NOMO-1 treated with dmso at 0.1 percent for 144 hours (cell line): Measurements from ENCODE around the gene SINHCAF.

ENCODE experiments used
- DNase-seq: peaks from one replicate; lab custom pipeline; 2025; ENCODE audit not compliant: unreplicated experiment; lab: John Stamatoyannopoulos, UW

SINHCAF gene

DNA sequence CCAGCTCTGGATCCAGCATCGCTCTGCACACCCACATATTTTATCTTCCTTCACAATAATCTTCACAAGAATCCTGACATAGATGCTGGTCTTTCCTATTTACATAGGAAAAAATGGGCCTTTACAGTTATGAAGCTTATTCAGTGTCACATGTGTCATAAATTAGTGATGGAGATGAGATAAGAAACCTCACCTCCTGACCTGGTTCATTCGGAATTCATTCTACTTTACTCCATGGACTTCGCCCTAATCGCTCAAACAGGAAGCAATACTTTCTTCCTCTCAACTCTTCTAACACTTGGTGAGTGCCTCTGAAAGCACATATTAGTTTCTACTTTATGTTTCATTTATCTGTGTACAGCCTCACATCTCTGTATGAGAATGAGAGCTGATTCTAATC, 12.0 kb upstream of the SINHCAF start:
- no peak for DNase-seq

DNA sequence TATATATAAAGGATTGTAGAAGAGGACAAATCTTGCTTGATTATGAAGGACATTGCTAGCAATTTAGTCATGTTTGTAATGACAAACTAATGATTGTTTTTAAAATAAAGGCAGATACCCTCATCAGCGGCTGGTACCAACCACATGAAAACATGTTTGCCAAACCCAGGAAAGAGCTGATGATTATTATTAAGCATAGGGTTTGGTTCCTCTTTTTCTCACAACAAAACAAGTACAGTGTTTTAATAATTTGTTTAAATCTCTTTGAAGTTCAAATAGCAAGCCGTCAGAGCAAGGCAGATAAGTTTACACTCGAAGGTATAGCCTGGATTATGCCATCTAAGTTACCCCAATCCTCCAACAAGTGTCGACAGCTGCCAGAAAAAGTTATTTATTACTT, 5.3 kb upstream of the SINHCAF start:
- DNase-seq = no peak

DNA sequence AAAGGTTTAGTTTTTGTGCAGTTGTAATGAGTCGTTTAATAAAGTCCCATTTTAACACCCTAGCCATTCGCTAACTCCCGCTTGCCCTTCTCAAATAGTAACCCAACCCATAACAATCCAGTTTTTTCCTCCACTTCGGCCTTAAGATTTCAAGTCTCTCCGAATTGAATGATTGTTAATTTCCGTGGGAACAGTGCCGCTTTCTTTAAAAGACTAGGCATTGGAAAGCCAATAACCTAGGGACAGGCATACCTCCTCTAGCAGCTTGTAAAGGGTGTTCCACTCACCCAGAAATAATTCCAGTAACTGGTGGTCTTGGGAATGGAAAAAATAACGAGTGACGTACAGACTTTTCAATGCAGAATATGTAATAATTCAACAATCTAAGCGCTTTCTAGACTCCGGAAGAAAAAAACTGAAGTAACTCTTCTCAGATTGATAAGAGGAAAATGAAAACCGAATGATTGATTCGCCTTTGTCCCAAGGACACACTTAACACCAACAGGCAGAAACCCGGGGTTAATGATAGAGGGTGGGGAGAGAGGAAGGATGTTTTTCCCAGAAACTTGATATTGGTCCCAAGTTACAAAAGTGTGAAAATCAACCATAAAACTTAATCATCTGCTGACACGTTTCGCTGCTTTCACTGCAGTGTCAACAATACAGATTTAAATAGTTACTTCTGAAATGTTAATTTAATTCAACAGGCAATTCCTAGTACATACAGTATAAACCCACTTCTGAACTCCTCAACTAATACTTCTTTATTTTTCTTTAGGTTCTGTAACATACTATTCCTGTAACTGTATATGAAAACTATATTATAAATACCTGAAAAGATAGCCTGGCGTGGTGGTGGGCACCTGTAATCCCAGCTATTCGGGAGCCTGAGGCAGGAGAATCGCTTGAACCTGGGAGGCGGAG, 1.0 kb upstream of the SINHCAF start:
- no peak for DNase-seq

DNA sequence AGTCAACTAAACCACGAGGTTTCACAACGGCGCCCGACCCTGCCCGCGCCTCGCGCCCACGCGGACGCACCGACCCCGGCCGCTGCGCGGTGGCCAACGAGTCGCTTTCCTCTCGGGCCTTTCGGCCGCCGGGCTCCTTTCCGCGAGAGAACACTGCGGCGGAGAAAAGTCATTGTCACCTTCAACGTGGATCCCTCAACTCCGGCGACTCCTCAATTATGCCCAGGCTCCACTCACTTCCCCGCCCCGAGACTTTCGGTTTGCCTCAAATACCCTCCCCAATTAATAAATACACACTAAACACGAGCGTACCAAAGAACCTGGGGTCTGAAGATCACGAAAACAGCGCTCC, 450 bp downstream of the SINHCAF start:
- no peak for DNase-seq

DNA sequence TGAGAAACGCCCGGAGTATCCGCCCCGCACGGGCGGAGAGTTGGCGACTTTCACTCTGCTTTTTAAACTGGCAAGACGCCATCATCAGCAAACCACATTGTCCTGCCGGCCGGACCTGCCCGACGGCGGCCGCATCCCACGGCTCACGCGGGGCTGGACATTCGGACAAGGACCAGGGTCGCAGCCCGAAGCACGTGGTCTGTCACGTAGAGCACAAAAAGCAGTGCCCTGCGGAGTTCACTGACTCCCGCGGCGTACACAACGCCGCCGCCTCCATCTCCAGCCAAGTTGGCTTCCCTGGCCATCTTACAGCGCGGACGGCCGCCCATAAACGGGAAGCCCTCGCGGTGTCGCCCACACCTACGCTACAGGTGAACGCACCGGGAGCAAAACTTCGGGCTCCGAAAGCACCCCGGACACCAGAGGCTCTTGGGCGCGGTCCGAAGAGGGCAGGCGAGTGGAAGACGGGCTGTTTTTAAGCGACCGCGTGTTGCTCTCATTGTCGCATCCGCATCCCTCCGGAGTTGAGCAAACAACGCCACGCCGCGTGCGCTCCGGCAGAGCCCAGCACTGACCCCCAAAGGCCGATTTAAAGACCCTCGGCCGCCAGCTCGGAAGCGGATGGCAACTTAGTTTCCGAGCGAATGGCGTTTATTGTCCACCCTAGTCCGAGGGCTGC, 966 bp downstream of the SINHCAF start:
- DNase-seq = no peak

DNA sequence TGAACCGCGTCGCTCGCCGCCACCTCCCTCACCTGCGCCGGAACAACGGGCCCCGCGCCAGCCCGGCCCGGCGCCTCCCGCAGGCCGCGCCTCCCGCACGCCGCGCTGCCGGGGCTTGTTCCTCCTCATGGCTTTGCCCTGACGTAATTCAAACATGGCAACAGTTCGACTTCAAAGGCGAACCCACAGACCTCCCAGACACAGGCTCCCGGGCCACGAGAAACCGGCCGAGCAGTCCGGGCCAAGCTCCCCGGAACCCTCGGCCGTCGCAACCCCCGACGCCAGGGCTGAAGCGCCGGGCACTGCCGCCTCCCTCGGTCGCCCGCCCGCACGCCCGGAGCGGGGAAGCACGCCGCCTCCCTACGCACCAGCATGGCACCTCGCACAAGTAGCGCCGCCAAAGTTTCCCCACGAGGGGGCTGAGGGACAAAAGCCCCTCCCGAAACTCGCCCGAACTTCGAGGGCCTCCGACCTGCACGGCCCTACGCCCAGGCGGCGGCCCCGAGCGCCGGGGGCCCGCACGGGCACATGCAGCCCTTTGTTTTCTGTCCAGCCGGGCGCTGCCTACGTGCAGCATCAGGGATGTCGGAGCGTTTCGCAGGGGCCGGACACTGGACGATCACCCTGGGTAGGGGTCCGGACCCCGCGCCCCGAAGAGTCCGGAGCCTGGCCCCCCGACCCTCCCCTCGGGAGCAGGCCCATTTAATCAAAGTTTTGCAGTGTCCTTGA, 1.7 kb downstream of the SINHCAF start:
- DNase-seq = peak; percentile 34

DNA sequence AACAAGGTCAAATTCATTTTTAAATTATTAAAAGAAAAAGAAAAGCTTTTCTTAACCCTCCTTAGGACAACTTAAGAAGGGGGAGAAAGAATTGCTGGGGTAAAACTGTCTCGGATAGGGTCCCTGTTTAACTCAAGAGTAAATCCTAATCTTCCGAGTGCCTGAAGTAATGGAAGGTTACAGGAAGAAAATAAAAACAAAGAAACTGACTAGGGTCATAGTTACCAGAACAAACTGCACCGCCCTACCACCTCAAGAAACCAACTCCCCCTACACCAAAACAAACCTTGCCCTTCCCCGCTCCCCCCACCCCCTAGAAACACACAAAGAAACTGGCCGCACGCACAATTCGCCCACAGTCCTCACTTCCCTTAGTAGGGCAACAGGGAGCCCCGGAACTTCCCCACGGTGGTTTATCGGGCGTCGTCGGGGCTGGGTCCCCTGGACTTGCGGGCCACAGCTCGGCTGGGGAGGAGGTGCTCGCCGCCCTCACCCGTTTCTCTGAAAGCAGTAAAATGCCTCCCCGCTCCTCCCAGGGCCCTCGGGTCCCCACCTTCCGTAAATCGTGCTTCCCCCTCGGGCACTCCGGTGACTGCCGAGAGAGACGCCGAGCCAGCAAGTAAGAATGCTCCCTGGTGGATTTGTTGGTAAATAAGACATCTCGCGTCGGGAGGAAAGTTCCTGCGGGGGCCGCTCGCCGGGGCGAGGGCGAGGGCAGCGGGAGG, 2.4 kb downstream of the SINHCAF start:
- peak; percentile 48 for DNase-seq

DNA sequence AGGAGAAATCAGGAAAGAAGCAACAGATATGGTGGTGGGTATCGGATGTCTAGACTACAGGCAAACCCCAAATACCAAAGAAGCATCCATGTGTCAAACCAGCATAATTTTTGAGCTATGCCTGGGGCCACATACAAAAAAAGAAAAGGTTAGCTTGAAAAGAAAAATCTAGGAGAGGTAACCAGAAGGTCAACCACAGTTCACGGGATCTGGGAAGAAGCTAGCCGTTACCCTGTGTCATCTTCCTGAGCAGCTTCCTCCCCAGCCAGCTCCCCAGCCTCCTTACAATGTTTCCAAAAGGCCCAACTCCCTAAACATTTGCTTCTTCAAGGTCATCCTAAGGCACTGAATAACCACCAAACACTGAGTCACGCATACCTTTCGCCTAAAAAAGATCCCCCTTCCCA, 3.1 kb downstream of the SINHCAF start:
- DNase-seq = no peak

DNA sequence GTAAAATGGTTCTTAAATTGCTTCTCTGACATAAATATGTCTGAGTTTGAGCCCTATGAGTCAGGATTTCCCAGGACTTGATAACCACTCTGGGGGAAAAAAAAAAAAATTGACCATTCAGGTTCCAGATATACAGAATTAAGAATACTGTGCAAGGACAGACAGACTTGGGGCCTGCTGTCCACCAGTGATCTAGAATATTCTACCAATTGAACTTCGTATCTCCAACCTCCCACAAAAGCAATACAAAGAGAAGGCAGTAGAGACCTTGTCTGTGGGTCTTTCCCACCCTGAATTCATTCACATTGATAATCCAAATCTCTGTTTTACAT, 4.1 kb downstream of the SINHCAF start:
- DNase-seq = no peak

DNA sequence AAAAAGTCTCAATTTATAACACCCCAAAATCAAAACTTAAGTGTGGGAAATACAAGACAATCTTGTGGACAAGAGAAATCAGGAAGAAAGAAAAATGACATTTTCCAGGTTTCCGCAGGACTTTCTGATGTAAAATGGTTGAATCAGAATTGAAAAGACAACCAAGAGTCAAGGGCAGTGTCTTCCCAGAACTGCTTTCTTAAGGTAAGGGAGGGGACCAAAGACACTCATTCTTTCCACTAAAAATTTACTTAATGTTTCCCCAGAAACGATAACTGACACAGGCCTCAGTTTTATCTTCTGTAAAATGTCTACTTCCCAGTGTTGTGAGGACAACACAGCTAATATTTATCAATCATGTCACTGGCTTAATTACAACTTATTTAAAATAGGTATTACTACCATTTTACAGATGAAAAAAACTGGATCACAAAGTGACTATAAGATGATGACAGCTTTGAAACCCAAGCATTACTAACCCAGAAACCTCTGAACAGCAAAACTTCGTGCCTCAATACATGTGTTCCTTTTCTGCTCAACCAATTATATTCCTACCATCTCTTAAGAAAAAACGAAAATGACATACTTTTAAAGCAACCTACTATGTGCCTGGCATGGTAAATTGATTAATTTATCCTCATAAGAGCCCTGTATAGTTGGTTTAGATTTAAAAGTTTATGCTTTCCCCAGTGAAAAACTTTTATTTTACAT, 4.6 kb downstream of the SINHCAF start:
- no peak for DNase-seq

DNA sequence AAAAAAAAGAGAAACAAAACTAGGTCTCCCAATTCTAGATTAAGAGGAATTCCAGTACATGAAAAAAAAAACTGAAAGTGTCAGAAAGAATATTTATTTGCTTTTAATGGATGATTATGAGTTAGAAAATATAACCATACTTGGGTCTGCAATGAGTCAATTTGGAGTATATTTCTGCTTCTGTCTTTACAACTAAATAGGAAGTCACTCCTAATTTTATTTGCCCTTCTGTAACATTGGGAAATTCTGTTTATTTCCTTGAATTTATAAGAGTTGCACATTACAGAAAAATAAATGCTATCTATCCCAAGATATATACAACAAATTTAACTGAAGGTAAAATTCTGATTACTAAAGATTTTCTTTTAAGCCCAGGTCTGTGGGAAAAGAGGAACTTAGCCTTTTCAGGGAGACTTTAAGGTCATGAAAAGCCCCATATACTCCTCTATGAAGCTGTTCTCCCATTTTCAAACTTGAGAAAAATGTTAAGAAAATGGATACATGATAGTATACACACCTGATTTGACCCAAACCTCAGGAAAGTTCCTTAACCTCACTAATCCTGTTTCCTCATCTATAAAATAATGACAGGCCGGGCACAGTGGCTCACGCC, 7.2 kb downstream of the SINHCAF start:
- no peak for DNase-seq

DNA sequence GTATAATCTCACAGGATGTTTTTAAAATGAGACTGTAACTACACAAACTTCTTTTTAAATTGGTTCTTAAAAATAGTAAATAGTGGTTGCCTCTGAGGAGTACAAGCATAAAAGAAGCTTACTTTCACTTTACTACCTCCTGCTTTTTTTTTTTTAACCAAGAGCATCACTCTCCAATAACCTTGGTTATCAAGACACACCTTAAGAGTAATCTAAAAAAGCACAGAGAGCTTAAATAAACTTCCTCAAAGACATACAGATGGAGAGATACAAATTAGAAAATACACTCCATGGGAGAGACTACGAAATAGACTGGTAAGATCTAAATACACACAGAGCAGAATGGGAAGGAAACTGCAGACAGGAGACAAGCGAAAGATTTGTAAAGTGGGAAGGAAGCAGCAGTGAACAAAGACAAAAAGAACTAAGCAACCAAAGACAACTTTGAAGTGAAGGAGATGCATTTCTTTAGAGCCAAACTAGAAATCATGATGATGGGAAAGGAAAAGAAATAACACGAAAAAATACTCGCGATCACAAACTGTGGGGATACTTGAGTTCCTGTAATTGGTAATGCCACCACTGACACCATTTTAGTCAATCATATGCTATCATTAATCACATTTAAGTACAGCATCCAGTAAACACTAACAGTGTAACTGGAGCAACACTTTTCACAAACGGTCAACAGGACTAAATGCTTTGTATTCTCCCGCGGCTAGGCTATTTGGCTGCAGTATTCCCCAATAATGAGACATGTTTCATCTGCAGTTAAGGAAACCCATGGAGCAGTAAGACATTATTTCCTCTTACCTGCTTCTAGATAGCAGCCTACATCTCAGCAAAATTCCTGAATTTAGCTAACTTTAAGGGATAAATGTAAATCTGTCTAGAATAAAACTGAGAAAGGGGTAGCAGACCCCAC, 8.2 kb downstream of the SINHCAF start:
- DNase-seq = no peak

DNA sequence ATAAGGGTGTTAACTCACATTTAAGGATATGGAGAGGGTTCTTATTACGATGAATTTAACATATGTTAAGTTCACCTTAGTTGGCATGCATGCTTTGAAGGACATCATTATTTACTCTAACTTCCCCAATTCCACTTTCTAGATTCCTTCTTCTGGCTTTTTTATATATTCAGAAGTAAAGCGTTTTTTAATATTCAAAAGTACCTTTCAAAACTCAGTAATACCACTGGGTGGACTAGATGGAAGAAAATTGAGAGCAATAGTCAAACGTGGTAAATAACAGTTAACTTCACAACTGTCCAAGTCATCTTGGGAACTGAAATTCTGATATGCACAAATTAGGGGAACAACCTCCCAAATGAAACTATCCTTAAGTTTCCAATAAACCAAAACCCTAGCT, 9.1 kb downstream of the SINHCAF start:
- DNase-seq = no peak

DNA sequence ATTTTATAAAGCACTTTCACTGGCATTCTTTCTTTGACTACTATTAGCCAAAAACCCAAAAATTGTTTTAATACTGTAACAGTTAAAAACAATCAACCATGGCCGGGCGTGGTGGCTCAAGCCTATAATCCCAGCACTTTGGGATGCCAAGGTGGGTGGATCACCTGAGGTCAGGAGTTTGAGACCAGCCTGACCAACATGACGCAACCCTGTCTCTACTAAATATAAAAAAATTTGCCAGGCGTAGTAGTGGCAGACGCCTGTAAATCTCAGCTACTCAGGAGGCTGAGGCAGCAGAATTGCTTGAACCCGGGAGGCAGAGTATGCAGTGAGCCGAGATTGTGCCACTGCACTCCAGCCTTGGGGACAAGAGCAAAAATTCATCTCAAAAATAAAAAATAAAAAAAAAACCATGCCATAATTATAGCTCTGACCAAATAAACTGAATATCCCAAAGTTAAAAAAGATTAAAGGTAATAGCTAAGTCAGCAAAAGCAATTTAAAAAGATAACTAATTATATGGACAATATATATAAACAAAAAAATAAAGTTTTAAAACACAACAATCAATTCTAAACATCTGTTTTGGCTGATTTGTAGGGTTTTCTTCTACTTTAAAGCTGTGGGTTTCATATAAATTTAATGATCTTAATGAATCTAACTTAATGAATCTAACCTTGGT, 10.0 kb downstream of the SINHCAF start:
- no peak for DNase-seq

DNA sequence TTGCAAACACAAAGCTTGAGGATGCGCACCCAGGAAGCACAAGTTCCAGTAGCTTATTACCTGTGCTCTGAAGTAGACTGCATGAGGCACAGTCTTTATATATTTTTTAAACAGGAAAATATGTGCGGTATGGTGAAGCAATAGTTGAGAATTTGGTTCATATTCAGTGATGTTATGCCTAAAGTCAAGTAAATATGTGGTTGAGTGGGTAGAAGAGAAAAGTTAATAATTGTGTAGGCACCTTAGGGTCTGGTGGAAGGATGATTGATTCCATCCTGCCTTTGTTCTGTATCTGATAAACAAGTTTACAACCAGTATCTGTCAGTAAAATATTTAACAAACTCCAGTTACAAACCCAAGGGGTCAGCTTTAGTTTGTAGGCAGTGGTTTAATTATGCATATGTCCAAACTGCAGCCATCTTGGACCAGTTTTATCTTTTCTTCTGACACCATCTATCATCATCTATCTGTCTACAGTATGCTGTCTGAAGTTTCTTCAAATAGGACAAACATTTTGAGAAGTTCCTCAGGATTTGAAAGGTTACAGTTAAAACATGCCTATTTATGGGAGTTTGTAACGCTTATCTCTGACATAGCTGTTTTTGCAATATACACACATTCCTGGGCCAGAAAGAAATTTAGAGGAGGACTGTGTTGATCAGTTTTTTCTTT, 10.8 kb downstream of the SINHCAF start:
- no peak for DNase-seq

DNA sequence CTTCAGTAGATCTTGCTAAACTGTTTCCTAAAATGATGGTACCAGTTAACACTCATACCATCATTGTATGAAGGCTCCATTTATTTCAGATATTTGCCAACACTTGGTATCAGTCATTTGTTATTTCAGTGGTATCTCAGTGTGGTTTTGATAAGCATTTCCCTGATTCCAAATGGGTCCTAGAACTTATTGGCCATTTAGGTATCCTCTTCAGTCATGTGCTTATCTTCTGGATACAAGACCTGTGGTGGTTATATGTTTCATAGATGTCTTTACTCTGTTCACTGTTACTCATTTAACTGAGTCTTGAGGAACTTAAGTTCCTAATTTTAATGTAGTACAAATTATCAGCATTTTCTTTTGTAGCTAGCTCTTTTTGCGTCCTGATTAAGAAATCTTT, 13.5 kb downstream of the SINHCAF start:
- DNase-seq = no peak

DNA sequence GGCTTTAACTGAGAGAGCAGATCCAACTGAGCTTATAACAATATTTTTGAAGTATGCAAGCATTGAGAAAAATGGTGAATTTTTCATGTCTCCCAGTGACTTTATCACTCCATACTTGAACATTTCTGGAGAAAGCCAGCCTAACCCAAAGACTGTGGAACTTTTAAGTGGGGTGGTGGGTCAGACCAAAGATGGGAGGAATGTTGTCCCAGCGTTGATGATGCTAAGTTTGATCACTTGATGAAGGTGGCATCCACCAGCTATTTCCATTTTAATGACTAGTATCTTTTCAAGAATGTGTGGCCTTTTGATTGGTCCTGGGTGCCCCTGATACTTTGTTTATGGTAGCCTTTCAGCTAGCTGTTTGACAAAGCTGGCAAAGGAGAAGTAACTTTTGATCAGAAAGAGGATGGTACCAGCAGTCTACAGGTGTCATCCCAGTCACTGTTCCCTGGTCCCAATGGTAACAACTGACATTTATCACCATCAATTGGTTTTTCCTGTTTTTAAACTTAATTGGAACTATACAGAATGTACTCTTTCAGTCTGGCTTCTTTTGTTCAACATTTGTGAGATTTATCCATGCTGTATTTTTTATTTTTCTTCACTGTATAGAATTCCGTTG, 14.2 kb downstream of the SINHCAF start:
- DNase-seq = no peak

DNA sequence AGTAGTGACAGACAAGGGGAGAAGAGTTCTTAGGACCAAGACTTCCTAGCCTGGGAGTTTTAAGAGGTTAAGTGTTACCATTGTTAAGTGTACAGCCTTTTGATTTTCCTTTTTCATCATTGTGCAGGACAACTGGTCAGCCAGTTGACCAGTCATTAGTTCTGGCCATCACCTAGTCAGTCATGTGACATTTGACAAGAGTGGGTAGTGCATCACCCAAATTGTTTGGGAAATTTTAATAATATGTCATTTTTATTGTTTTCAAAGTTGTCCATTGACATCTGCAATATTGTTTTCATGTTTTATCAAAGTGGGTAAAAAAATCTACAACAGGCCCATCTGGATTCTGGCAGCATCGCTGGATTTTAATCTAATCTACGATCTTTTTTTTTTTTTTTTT, 15.5 kb downstream of the SINHCAF start:
- DNase-seq = no peak
